ENCODE data around the gene POC1A. TPM values are rescaled to one million over a fixed set of nuclear protein-coding genes. Genes with fewer than 3 reads are reported as not detected.

POC1A gene
- total RNA-seq, 2 experiments from 2014 or later, result 0.22 to 0.39 TPM

- ChIA-PET CTCF (no interaction called here), POLR2A (no interaction called here)
- Mint-ChIP-seq H3K36me3 (ENCODE audit: low read depth) (no peaks in the 10 kb centered on the region), H3K9me3 (no peaks in the 10 kb centered on the region), H3K27me3 (no peaks in the 10 kb centered on the region), H3K4me1 (ENCODE audit: low read depth) (no peaks in the 10 kb centered on the region), H3K4me3 (no peak overlapping the region), H3K27ac (no peak overlapping the region)
- DNase-seq, result no peak
- Histone ChIP-seq H3K27me3 (ENCODE audit: control insufficient read depth in 1 of 2, insufficient read depth in 2 of 2, low read length in 2 of 2) (no peaks in the 10 kb centered on the region), H3K4me1 (ENCODE audit: insufficient read depth, low read length) (peaks cover 12% of the 10 kb centered on the region), H3K9me3 (ENCODE audit: control insufficient read depth in 1 of 2, insufficient read depth in 1 of 2, low read length in 2 of 2) (no peaks in the 10 kb centered on the region), H3K36me3 (ENCODE audit: insufficient read depth, low read length) (no peaks in the 10 kb centered on the region), H3K27ac (ENCODE audit: low read depth in 1 of 2, low read length in 2 of 2) (no peak overlapping the region), H3K4me3 (ENCODE audit: low read length) (no peak overlapping the region)
- no peak for ATAC-seq (ENCODE audit: poor library complexity)
- intact Hi-C loops (cut with DNase I, micrococcal nuclease), result no loop called here
- TF ChIP-seq CTCF (IDR thresholded peaks at IDR 0.05), result no peak
These were observed 23.4 kb upstream of the POC1A start for GRCh38 chr3:52177701-52178042.

- Histone ChIP-seq H3K4me1 (ENCODE audit: insufficient read depth, low read length) (peaks cover 6% of the 10 kb centered on the region), H3K27me3 (ENCODE audit: control insufficient read depth in 1 of 2, insufficient read depth in 2 of 2, low read length in 2 of 2) (no peaks in the 10 kb centered on the region), H3K27ac (ENCODE audit: low read depth in 1 of 2, low read length in 2 of 2) (no peak overlapping the region), H3K36me3 (ENCODE audit: insufficient read depth, low read length) (no peaks in the 10 kb centered on the region), H3K4me3 (ENCODE audit: low read length) (no peak overlapping the region), H3K9me3 (ENCODE audit: control insufficient read depth in 1 of 2, insufficient read depth in 1 of 2, low read length in 2 of 2) (no peaks in the 10 kb centered on the region)
- TF ChIP-seq CTCF (IDR thresholded peaks at IDR 0.05), result no peak
- Mint-ChIP-seq H3K27me3 (no peaks in the 10 kb centered on the region), H3K4me1 (ENCODE audit: low read depth) (no peaks in the 10 kb centered on the region), H3K9me3 (no peaks in the 10 kb centered on the region), H3K4me3 (no peak overlapping the region), H3K36me3 (ENCODE audit: low read depth) (no peaks in the 10 kb centered on the region), H3K27ac (no peak overlapping the region)
- ChIA-PET POLR2A (no interaction called here), CTCF (no interaction called here)
- DNase-seq (no peak), ATAC-seq (ENCODE audit: poor library complexity) (no peak)
- intact Hi-C loops (cut with DNase I, micrococcal nuclease), result no loop called here
These were observed 22.9 kb upstream of the POC1A start for GRCh38 chr3:52176951-52177700.

- Histone ChIP-seq H3K27me3 (ENCODE audit: control insufficient read depth in 1 of 2, insufficient read depth in 2 of 2, low read length in 2 of 2) (no peaks in the 10 kb centered on the region), H3K36me3 (ENCODE audit: insufficient read depth, low read length) (no peaks in the 10 kb centered on the region), H3K27ac (ENCODE audit: low read depth in 1 of 2, low read length in 2 of 2) (no peak overlapping the region), H3K4me3 (ENCODE audit: low read length) (no peak overlapping the region), H3K4me1 (ENCODE audit: insufficient read depth, low read length) (no peaks in the 10 kb centered on the region), H3K9me3 (ENCODE audit: control insufficient read depth in 1 of 2, insufficient read depth in 1 of 2, low read length in 2 of 2) (no peaks in the 10 kb centered on the region)
- intact Hi-C loops (cut with DNase I, micrococcal nuclease), result no loop called here
- no peak overlapping the region for H3K4me3 Mint-ChIP-seq
- TF ChIP-seq CTCF (IDR thresholded peaks at IDR 0.05), result no peak
- DNase-seq (no peak), ATAC-seq (ENCODE audit: poor library complexity) (no peak)
- no peaks in the 10 kb centered on the region for H3K4me1 Mint-ChIP-seq (ENCODE audit: low read depth)
- POLR2A ChIA-PET, result no interaction called here
- H3K27ac Mint-ChIP-seq, result no peak overlapping the region
- H3K27me3 Mint-ChIP-seq, result no peaks in the 10 kb centered on the region
- CTCF ChIA-PET, result no interaction called here
- H3K9me3 Mint-ChIP-seq, result no peaks in the 10 kb centered on the region
- H3K36me3 Mint-ChIP-seq (ENCODE audit: low read depth), result no peaks in the 10 kb centered on the region
These were observed 22.0 kb upstream of the POC1A start for GRCh38 chr3:52176180-52176752.

All from CD4-positive, alpha-beta T cell (primary cell).